Type B pancreatic cell (in vitro differentiated cells): ENCODE measurements around the gene BSG. TPM values are rescaled to one million over a fixed set of nuclear protein-coding genes. Genes with fewer than 3 reads are reported as not detected.

ENCODE experiments used
- DNase-seq: peaks from one replicate; pipeline ENCODE4 v3.0.0; 2021; ENCODE audit warnings: mixed read lengths; ENCODE audit not compliant: unreplicated experiment; ENCODE audit errors: extremely low spot score
- H3K27ac Mint-ChIP-seq: 2 replicates; pipeline ENCODE4 v1.8.0; 2021; ENCODE audit warnings: mild to moderate bottlenecking, mixed read lengths
- H3K27me3 Mint-ChIP-seq: 2 replicates; pipeline ENCODE4 v1.8.0; 2021; ENCODE audit warnings: mixed read lengths
- H3K36me3 Mint-ChIP-seq: 2 replicates; pipeline ENCODE4 v1.8.0; 2021; ENCODE audit warnings: mixed read lengths
- H3K4me1 Mint-ChIP-seq: one replicate; pipeline ENCODE4 v1.8.0; 2021; ENCODE audit warnings: mixed read lengths; ENCODE audit not compliant: unreplicated experiment
- H3K4me3 Mint-ChIP-seq: 2 replicates; pipeline ENCODE4 v1.8.0; 2021; ENCODE audit warnings: mild to moderate bottlenecking, mixed read lengths
- H3K9me3 Mint-ChIP-seq: 2 replicates; pipeline ENCODE4 v1.8.0; 2021; ENCODE audit warnings: mixed read lengths
- total RNA-seq: library from RNA; stranded (reverse); gene quantifications from 2 replicates; pipeline ENCODE4 v1.2.1, GENCODE V29; 2021; ENCODE audit warnings: low replicate concordance
- TF ChIP-seq, protein P1 (sequence below): fragments of 200-600 bp; sonication (generic); conservative IDR thresholded peaks from 2 replicates; pipeline ENCODE4 v1.5.0; 2021; ENCODE audit warnings: antibody characterized with exemption, mild to moderate bottlenecking

The BSG gene
- total RNA-seq, 1 donor from 2014 or later: 522 TPM

DNA sequence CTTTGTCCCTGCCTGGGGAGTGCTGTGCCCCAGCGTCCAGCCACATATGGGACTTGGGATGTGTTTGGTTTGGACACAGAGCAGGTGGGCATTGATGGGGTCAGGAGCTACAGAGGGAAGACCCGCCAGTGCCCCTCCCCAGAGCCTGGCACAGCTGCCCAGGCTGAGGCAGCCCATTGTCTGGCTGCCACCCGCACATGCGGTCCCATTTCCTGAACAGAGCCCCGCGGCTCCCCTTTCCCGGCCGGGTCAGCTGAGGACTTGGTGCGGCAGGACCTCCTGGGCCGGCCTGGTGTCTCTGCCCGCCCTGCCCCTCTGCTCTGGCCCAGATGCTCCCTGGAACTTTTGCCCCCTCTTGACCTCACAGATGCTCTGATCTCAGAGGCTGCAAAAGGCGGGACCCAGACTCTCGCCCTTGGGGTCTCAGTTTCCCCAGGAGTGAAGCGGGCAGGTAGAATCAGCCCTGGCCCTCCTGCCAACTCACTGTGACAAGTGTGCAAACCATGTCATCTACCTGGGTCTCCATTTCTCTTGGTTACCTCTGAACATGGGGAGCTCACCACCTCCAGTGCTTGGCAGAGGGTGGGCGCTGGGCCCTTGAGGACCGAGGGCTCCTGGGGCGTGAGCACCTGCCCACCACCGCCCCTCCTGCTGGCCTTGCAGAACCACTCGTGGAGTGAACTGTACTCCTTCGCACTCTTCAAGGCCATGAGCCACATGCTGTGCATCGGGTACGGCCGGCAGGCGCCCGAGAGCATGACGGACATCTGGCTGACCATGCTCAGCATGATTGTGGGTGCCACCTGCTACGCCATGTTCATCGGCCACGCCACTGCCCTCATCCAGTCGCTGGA lies 35.1 kb downstream of the BSG start:
- peaks cover 5% of the 10 kb centered on the region for H3K4me1 Mint-ChIP-seq

DNA sequence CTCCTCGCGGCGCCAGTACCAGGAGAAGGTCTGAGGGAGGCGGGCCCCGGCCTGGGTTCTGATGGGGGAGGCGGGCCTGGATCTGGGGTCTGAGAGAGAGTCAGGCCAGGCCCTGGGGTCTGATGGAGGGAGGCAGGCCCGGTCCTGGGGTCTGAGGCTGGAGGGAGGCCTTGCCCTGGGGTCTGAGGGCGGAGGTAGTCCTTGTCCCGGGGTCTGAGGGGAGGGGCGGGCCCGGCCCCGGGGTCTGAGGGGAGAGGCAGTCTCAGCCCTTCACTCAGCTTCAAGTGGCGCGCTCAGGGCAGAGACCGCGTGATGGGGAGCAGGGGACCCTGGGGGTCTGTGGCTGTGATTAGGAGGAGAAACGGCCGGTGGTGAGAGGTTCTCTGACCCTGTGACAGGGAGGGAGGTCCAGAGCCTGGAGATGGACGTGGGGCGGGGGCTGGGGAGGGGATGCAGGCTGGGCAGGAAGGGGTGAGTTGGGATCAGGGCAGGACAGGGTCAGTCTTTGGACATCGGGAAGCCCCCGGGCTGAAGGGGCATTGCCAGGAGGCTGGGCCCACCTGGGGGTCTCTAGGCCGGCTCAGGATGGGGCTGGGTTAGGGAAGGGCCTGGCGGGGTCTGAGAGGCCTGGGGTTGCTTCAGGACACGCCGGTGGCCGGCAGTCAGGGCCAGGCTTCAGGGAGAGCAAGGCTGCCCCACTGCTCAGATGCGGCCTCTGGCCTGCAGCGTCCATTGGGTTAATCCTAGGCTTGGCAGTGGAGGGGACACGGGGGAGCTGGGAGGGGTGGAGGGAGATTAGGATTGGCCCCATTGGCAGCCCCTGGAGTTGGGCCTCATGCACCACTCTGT lies 36.0 kb downstream of the BSG start:
- TF ChIP-seq, protein P1, sequence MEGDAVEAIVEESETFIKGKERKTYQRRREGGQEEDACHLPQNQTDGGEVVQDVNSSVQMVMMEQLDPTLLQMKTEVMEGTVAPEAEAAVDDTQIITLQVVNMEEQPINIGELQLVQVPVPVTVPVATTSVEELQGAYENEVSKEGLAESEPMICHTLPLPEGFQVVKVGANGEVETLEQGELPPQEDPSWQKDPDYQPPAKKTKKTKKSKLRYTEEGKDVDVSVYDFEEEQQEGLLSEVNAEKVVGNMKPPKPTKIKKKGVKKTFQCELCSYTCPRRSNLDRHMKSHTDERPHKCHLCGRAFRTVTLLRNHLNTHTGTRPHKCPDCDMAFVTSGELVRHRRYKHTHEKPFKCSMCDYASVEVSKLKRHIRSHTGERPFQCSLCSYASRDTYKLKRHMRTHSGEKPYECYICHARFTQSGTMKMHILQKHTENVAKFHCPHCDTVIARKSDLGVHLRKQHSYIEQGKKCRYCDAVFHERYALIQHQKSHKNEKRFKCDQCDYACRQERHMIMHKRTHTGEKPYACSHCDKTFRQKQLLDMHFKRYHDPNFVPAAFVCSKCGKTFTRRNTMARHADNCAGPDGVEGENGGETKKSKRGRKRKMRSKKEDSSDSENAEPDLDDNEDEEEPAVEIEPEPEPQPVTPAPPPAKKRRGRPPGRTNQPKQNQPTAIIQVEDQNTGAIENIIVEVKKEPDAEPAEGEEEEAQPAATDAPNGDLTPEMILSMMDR: no peak
- H3K36me3 Mint-ChIP-seq: no peaks in the 10 kb centered on the region
- no peak for DNase-seq
- H3K27me3 Mint-ChIP-seq: no peaks in the 10 kb centered on the region
- H3K4me3 Mint-ChIP-seq: no peak overlapping the region
- H3K27ac Mint-ChIP-seq: no peak overlapping the region
- H3K9me3 Mint-ChIP-seq: no peaks in the 10 kb centered on the region
- H3K4me1 Mint-ChIP-seq: peaks cover 5% of the 10 kb centered on the region

More for the DNA sequence above, 35.1 kb downstream of the BSG start:
- no peak overlapping the region for H3K4me3 Mint-ChIP-seq
- H3K27me3 Mint-ChIP-seq: no peaks in the 10 kb centered on the region
- no peaks in the 10 kb centered on the region for H3K36me3 Mint-ChIP-seq
- no peak overlapping the region for H3K27ac Mint-ChIP-seq
- TF ChIP-seq, protein P1: no peak
- no peak for DNase-seq
- H3K9me3 Mint-ChIP-seq: no peaks in the 10 kb centered on the region

- no peaks in the 10 kb centered on the region for H3K27me3 Mint-ChIP-seq
- no peak overlapping the region for H3K27ac Mint-ChIP-seq
- H3K4me3 Mint-ChIP-seq: no peak overlapping the region
- DNase-seq: no peak
- TF ChIP-seq, protein P1: no peak
- H3K9me3 Mint-ChIP-seq: no peaks in the 10 kb centered on the region
- H3K36me3 Mint-ChIP-seq: no peaks in the 10 kb centered on the region
- H3K4me1 Mint-ChIP-seq: peaks cover 5% of the 10 kb centered on the region
Observed at GRCh38 chr19:609004-609346, 36.6 kb downstream of the BSG start.

DNA sequence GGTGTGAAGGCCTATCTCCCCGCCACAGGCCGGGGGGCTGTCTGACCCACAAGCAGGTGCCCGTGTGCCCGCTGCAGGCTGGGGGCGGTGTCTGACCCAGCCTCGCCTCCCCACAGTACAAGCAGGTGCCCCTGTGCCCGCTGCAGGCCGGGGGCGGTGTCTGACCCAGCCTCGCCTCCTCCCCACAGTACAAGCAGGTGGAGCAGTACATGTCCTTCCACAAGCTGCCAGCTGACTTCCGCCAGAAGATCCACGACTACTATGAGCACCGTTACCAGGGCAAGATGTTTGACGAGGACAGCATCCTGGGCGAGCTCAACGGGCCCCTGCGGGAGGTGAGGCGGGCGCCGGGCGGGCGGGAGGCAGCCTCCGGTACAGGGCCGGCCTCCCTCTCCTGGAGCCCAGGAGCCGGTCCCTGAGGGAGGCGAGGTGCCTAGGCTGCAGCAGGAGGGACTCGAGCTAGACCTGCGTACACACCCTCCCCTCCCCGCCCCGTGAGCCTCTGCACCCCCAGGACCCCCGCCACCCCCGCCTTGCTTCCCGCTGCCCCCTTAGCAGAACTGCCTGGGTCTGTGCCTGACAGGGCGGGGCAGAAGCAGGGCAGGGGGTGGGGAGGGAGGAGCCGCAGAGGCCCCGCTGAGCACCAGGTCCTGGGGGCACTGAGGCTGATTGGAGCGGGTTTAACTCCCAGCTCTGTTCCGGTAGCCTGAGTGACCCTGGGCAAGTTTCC lies 37.8 kb downstream of the BSG start:
- Mint-ChIP-seq H3K27me3 (no peaks in the 10 kb centered on the region), H3K4me3 (no peak overlapping the region), H3K9me3 (no peaks in the 10 kb centered on the region), H3K27ac (no peak overlapping the region), H3K36me3 (peaks cover 7% of the 10 kb centered on the region), H3K4me1 (peaks cover 5% of the 10 kb centered on the region)
- DNase-seq: no peak
- TF ChIP-seq, protein P1: no peak

DNA sequence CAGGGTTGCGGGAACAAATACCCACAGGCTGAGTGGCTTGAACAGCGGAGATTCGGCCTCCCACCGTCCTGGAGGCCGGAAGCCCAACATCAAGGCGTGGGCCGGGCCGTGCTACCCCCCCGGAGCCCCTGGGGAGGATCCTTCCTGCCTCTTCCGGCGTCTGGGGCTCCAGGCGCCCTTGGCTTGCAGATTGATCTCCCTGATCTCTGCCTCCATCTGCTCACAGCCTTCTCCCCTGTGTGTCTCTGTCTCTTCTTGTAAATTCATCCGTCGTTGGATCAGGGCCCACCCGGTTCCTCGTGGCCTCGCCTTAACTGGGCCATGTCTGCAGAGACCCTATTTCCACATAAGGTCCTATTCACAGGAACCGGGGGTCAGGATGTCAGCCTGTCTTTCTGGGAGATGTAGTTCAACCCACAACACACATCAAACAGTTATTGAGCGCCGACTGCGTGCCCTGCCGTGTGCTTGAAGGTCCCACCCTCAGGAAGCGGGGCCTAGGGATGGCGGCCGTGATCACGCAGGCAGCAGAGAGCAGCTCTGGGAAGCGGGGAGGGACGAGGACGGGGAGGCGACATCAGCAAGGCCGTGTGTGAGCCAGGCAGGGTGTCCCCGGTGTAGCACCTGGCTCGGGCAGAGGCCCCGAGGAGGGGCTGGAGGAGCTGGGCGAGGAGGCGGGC lies 38.5 kb downstream of the BSG start:
- DNase-seq: no peak
- peaks cover 10% of the 10 kb centered on the region for H3K36me3 Mint-ChIP-seq
- no peaks in the 10 kb centered on the region for H3K27me3 Mint-ChIP-seq
- H3K27ac Mint-ChIP-seq: no peak overlapping the region
- H3K9me3 Mint-ChIP-seq: no peaks in the 10 kb centered on the region
- TF ChIP-seq, protein P1: no peak
- H3K4me3 Mint-ChIP-seq: no peak overlapping the region
- H3K4me1 Mint-ChIP-seq: peaks cover 5% of the 10 kb centered on the region
